Measurements from ENCODE around the gene PCBP4.

PCBP4 gene

DNA sequence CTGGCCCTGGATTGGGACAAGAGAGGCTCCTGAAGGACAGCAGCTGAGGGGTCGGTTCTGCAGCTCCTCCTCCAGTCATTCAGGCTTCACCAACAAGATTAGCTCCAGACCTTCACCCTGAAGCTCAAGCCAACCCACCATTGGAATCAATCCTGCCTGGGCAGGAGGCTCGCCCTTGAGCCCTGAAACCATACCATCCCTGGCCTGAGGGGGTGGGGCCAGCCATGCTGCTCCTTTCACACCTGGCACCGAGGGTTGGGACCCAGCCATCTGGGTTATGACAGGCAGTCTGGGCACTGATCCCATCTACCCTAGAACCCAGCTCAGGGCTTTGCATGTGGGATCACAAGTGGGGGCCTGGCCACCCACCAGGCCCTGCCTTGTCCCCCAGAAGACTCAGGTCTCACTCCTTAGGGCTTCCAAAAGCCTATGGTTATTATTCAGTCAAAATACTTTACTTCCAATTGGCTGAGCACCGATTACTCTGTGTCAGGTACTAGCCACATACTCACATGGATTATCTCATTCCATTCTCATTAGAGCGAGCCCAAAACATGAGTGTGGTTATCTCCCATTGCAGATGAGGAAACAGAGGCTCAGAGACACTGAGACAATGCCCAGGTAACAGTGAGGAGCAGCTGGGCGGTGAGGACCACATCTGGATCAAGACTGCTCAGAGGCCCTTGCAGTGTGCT, 3.5 kb upstream of the PCBP4 start:
- DNase-seq: no peak

DNA sequence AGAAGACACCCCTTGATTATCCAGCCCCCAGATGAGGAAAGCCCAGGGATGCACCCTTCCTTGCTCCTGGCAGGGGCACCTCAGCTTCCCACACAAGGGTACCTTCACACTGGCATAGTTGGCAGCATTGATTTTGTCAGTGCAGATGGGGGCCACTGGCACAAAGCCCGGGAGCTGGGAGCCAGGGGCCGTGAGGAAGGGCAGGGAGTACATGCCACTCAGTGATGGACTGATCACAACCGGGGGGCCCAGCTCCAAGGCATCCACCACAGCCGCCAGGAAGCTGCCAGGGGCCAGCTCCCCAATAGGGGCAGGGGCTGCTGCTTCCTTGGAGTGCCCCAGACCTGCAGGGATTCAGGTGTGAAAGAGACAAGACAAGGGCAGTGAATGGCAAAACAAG, 2.6 kb upstream of the PCBP4 start:
- no peak for DNase-seq

DNA sequence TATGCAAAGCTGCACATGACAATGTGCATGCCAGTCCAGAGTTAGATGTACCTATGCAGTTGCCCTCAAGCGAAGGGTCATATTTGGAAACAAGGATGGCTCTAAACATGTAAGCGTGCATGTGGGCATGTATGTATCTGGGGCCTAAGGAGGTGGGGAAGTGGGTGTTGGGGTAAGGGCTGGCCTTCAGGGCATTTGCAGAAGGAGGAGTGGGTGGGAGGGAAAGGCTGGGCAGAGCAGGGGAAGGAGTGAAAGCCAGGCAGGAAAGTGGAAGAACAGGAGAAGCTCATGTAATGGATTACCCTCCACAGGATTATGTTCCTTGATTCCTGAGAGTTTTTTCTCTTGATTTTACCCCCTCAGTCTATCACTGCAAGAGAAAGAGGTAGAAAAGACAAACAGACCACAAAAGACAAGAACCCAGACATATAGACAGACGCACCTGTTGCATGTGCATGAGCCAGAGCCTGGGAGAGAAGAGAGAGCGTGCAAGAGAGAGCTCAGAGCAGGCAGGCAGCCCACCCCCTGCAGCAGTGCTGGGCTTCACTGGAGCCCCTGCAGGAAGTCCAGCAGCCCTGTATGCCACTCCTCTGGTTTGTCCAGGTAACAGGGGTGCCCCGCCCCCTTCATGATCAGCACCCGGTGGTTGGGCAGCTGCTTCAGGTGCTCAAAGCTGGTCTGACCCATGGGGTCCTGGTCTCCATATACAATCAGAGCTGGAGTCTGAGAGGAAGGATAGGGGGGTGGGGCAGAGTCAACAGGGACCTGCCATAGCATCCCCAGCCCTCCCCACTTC, 1.8 kb upstream of the PCBP4 start:
- no peak for DNase-seq

DNA sequence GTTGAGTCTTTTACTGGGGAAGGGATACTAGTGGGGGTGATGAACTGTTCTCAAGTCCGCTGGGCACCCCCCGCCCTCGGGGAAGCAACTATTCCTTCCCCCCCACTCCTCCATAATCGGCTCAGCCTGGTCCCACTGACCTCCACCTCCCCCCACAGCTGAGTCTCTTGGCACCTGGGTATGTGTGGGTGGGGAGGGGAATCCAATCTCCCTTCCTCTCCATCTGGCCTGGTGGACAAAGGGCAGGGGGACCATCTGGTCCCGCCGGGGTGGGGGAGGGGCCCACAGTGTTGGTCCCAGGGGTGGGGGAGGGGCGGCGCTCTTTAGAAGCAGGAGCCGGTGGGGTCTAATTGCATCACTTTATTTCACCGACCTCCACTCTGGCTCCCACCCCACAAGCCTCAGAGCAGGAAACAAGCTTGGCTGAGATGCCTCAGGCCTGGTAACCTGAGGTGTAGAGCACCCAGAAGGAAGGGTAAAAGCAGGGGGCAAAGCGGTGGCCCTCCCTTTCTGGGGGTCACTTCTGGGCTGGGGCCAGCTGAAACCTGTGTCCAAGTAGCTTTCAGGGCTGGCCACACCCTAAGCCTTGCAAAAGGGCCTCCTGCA, 1.0 kb upstream of the PCBP4 start:
- no peak for DNase-seq

DNA sequence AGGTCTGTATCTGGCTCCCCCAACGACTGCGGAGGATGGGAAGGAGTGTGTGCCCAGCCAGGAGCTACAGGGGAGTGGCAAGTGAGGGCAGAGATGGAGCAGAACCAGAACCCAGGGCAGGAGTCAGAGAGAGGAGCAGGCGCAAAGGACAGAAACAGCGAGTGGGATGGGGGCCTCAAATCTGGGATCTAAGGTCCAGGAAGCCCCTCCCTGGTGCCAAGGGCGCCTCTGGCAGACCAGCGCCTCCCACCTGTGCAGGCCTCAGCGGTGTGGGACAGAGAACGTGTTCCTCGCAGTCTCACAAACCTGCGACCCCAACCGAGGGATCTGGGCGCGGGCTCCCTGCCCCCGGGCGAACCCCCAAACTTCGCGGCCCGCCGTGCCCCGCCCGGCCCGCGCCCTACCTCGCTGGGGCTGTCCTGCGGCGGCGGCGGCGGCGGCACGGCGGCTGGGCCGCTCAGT, 301 bp downstream of the PCBP4 start:
- no peak for DNase-seq

DNA sequence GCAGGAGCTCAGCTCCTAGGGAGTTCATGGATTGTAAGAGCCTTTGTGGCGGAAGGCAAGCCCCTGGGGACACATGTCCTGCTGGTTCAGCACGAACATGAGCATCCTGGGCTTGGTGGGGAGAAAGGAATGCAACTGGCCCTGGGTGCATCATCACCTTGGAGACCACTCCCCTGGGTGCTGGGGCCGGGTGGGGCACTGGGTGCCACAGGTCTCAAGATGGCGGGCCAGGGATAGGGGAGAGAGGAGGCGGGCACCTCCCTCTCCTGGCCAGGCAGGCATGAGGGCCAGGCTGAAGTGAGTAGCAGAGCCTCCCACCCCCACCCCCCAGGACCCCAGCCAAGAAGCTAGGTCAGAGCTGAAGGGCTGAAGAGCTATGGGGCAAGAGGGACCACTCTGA, 768 bp downstream of the PCBP4 start:
- no peak for DNase-seq

DNA sequence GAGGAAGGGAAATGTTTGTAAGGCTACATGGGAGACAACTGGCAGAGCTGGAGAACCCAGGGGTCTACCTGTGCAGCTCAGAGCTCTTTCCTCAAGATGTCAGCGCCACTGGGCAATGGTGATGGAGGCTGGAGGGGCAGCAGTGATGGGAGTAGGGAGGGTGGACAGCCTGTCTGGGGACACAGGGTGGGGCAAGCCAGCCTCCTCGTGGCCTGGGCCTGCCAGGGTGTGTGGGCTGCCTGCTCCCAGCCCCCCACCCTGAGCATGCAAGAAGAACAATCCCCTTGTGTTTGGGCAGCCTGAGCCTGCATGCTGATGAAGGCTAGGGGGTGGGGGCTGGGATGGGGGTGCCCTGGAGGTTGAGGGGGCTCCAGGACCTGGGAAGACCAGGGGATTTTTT, 1.2 kb downstream of the PCBP4 start:
- DNase-seq: no peak

DNA sequence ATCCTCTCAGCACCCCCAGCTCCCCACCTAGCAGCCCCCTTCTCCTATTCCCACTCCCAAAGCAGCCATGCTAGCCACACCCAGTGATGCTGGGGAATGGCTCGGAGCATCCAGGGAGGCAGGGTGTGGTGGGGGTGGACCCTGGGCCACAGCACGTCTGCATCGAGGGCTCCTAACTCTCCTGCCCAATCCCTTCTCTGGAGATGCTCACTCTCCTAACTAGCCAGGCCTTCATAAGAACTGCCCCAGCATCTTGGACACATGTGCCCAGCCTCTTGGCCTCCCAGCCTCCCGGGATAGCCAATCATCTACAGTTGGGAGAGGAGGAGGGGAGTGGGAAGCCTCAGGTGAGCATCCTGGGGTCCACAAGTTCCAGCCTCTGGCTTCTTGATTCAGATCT, 2.7 kb downstream of the PCBP4 start:
- no peak for DNase-seq

DNA sequence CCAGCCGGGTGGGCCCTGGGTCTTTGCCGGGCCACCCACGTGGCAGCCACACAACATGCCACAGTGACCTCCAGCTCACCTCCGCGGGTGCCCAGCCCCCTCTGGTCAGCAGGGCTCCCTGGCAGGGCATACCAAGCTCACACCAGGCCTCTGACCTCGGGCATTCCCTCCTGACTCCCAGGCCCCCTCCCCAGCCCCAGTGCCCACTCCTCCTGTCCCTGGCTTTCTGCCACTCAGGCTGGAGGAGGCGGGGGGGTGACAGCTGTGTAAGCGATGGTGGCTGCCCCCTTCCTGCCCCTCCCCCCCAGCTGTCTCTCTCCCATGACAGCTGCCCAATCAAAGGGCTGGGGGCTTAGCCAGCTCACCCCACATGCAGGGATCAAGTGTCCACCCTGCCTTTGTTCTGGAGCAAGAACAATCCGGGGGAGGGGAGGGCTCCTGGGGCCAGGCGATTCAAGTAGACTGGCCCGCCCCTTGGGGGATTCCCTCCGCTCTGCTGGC, 3.3 kb downstream of the PCBP4 start:
- no peak for DNase-seq

DNA sequence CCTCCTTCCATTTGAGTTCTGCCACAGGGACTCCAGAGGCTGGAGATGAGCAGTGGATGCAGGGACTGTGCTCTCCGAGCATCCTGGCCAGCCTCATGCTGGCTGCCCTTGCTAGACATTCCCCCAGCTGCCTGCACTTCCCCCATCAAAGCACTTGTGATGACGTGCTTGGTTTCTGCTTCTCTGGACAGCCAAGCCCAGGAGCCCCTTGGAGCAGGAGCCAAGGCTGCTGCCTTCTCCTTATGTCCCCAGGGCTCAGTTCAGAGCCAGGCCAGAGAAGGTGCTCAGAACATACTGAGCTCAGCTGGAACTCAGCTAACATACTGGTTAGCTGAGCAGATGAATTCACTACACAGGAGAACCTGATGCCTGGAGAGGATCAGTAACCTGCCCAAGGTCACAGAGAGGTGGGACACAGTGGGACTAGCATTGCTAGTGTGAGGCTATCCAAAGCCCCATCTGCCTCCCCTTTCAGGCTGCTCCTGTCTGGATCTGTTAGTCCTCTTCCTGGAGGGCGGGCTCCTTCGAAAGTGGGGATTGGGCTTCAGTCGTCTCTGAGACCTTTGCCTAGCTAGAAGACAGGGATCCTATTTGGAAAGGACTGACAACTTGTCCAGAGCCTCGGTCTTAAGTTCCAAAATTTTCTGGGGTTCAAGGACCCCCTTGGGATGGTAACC, 4.3 kb downstream of the PCBP4 start:
- no peak for DNase-seq

DNA sequence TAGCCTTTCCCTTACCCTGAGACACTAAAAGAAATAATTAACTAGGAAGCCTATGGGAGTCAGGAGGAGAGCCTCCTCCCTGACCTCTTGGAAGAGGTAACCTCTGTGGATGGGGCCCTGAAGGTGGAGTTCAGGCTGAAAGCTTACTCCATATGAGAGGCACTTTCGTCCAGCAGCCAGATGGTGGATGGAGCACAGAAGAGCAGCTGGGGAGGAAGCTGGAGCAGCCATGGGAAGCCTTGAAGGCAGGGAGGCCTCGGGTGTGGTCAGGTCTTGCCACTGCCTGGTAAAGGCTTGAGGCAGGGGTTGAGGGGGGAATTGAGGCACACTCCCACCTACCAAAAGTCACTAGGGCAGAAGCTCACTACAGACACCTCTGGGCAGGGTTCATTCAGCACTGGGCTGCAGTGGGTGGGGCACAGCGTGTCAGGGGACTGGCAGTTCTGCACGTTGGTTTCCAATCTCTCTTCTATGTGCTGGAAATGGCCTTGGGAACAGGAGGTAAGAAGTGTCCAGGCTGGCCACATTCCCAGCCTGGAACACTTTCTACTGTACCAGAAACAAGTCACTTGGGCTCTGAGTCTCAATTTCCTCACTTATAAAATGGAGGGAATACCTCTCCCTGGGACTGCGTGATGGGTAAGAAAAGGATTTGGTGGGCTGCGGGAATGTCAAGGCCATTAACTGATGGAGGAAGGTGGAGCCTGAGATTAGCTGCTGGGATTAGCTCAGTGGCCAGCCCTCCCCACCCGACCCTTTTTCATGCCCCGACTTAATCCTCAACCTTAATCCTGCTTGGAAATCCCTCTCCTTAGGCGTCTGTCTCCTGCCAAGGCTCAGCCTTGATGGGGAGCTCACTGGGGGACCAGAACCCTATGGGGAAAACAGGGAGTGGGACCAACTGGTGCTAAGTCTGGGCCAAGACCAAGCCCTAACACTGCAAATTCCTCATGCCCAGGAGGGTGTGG, 5.4 kb downstream of the PCBP4 start:
- DNase-seq: no peak

DNA sequence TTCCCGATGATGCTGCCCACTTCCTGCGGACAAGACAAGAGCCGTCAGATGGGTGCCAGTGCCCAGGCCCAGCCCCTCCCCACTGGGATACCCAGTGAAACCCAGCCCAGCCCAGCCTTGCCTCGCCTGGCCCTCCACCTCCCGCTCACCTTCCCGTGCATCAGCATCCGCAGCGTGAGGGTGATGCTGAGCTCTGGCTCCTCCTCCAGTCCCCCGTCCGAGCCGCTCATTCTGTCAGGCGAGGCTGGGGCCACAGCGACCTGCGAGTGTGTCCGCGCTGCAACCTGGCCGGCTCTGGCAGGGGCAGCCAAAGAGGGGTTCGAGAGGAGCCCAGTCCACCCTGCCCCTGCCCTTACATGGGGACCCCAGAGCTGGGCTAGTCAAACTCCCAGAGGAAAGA, 6.2 kb downstream of the PCBP4 start:
- no peak for DNase-seq

DNA sequence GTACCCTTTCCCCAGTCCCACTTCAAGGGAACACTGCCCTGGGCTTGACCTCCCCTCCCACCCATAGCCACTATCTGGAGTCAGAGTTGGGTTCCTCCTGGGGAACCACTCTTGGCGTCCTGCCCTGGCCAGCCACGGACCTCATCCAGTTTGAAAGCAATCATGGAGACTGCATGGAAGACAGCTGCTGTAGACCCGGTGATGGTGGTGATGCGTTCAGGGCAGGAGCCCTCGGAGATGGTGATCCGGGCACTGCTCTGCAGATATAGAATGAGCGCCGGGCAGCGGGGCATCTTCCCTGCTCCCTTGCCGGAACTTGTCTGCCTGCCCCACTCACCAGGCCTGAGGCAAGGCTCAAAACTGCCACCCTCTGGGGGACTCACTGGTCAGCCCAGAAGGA, 6.9 kb downstream of the PCBP4 start:
- DNase-seq: no peak

DNA sequence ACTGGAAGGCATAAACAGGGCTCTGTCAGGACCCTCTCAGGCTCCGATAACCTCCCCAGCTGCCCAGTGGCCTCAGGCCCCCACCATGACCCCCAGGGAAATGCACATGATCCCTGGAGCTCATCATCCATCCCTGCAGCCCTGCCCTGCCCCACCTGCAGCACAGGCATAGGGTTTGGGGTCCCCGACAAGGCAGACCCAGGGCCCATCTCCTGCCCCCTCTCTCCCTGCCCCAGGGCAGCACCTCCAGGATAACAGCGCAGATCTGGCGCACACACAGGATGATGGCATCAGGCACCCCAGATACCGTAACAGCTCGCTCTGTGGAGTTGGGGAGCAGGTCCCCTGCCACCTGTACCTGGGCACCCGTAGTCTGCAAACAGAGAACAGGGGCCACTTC, 7.6 kb downstream of the PCBP4 start:
- no peak for DNase-seq

DNA sequence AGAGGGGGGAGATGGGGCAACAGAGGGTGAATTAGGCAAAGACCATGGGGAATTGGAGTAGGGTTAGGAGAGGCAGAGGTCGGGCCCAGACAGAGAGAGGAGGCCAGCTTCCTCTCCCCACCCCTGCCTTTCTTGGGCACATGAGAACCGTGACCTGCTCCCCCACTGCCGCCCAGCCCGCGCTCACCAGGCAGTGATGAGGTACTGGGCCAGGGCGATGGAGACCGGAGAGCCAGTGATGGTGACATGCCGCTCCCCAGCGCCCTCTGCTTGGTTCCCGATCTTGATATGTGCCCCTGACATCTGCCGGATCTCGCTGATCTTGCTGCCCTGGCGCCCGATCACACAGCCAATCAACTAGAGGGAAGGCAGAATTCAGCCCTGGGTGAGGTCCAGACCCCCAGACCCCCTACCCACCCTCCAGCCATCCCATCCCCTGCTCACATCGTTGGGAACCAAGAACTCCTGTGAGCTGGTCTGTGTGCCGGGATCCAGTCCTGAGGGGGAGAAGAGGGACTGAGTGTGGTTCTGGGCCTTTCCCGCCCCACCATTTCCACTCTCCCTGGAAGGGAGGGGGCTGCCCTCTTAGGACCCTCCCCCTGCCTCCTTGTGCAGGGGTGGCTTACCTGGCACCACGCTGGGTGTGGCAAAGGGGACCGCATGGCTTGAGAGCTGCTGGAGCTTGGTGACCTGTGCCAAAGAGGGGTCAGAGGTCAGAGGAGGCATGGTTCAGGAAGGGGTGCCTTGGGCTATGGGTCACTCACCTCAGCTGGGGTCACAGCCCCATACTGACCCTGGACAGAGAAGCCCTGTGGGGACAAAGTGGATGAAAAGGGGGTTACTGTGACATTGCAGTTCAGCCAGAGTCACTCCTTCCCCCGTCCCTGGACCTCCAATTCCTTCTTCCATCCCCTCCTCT, 8.4 kb downstream of the PCBP4 start:
- no peak for DNase-seq

DNA sequence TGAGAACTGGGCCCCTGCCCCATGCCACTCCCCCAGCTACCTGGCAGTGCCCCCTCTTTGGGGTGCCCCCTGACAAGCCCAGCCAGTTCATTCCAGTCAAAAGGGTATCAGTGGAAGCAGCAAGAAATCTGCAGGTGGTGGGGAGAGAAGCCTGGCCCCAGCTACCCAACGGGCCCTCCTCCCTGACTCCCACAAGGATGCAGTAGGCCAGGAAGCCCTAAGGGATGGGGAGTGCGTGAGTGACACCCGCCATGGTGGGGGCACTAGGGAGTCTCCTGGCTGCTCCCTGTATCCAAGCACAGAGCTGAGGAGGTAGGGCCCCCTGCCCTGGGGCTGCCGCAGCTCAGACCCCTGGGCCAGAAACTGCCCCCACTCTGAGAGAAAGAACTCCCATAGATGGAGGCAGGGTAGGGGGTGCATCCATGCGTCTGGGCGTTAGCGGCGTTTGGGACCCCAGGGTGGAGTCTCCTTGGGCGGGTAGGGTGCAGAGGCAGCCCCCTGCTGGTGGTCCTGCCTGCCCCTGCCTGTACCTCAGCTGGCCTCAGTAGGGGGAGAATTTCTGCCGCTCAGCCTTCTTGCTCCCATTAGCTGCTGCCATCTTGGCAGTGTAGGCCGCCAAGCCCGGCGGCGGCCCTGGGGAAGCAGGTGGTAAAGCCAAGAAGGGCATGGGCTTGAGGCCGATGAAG, 9.6 kb downstream of the PCBP4 start:
- no peak for DNase-seq

DNA sequence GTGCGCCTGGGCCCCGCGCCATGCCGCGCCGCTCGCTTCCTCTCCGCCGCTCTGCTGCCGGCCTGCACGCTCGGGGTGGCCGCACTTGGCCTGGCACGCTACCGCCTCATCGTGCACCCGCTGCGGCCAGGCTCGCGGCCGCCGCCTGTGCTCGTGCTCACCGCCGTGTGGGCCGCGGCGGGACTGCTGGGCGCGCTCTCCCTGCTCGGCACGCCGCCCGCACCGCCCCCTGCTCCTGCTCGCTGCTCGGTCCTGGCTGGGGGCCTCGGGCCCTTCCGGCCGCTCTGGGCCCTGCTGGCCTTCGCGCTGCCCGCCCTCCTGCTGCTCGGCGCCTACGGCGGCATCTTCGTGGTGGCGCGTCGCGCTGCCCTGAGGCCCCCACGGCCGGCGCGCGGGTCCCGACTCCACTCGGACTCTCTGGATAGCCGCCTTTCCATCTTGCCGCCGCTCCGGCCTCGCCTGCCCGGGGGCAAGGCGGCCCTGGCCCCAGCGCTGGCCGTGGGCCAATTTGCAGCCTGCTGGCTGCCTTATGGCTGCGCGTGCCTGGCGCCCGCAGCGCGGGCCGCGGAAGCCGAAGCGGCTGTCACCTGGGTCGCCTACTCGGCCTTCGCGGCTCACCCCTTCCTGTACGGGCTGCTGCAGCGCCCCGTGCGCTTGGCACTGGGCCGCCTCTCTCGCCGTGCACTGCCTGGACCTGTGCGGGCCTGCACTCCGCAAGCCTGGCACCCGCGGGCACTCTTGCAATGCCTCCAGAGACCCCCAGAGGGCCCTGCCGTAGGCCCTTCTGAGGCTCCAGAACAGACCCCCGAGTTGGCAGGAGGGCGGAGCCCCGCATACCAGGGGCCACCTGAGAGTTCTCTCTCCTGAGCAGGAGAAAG, 11.1 kb downstream of the PCBP4 start:
- DNase-seq: peak; percentile 74

DNA sequence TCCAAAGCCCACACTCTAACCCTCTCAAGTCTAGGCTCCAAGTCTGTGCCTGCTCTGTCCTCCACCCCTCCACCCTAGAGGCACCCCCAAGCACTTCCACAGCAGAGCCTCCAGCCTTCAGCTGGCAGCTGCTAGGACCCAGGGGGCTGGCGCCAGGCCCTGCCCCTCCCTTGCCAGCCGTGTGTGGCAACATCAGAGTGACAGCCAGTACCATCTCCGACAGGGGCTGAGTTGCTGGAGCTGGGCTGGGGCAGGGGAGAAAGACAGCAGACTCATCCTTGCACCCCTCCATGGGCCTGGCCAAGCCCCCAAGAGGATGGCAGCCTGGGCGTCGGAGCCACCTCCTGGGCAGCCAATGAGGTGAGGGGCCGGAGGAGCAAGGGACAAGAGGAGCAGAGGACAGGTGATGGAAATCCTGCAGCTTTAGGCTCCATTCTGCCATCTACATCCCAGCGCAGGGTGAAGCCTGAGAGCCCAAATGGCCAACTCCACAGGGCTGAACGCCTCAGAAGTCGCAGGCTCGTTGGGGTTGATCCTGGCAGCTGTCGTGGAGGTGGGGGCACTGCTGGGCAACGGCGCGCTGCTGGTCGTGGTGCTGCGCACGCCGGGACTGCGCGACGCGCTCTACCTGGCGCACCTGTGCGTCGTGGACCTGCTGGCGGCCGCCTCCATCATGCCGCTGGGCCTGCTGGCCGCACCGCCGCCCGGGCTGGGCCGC, 11.9 kb downstream of the PCBP4 start, which contains the start of gene GPR62:
GPR62 (plus strand) TSS at position 207 of the 718 bp plus-strand sequence; CDS start at position 479, 272 bp downstream.
- DNase-seq: no peak
